Mucosa of rectum (tissue), 2 donors: Measurements from ENCODE around the gene PLPPR4.
"Not testable (repeated sequence)": the region's sequence is repeated elsewhere in the genome, so short reads cannot be mapped to it uniquely, and the experiment has no call there.

Source experiments
- H3K27ac ChIP-seq, 2 donors: one replicate each; pipeline ENCODE4 v1.7.0; 2013; ENCODE audit warnings: inconsistent platforms in 2 of 2, low read depth in 2 of 2, low read length in 2 of 2
- H3K27me3 ChIP-seq, 2 donors: one replicate each; pipeline ENCODE4 v1.7.0; 2013; ENCODE audit warnings: low read length in 2 of 2; ENCODE audit not compliant: control insufficient read depth in 2 of 2, insufficient read depth in 2 of 2
- H3K36me3 ChIP-seq, 2 donors: one replicate each; pipeline ENCODE4 v1.7.0; 2013; ENCODE audit warnings: low read length in 2 of 2; ENCODE audit not compliant: control insufficient read depth in 2 of 2, insufficient read depth in 2 of 2
- H3K4me1 ChIP-seq, 2 donors: one replicate each; pipeline ENCODE4 v1.7.0; 2013; ENCODE audit warnings: low read length in 2 of 2, mild to moderate bottlenecking in 1 of 2; ENCODE audit not compliant: control insufficient read depth in 2 of 2, insufficient read depth in 2 of 2
- H3K4me3 ChIP-seq, 2 donors: one replicate each; pipeline ENCODE4 v1.7.0; 2013; ENCODE audit warnings: low read length in 2 of 2
- H3K9ac ChIP-seq, 2 donors: one replicate each; pipeline ENCODE4 v1.7.0; 2013; ENCODE audit warnings: low read length in 2 of 2, low read depth in 1 of 2, mild to moderate bottlenecking in 1 of 2
- H3K9me3 ChIP-seq, 2 donors: one replicate each; pipeline ENCODE4 v1.7.0; 2013; ENCODE audit warnings: low read length in 2 of 2; ENCODE audit not compliant: control insufficient read depth in 2 of 2
- donor health status: healthy.
- donor health status: Normal muscosa, but diverticular disease.

Gene PLPPR4

DNA sequence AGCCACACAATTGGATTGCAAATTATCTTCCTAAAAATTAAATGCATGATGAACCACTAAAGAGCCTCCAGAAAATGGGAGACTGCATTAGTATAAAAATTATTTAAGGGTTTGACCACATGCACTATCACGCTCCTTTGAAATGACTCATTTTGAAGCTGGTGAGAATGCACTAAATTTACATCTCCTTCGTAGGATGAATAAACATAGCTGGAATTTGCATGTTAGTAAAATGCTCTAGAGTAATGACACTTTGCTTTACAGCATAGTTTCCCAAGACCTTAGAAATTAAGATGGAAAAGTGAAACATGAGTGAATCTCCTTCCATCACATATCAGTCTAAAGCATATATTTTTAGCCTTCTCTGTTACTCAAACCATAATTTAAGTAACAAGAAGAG is 2.4 kb downstream of the PLPPR4 start:
- H3K27ac ChIP-seq, result no peak overlapping the region
- no peak overlapping the region for H3K9ac ChIP-seq
- peaks cover 0 to 15% of the 10 kb centered on the region in 2 donors for H3K27me3 ChIP-seq
- no peak overlapping the region for H3K4me3 ChIP-seq
- H3K4me1 ChIP-seq, result peaks cover 3 to 7% of the 10 kb centered on the region in 2 donors
- H3K9me3 ChIP-seq, result no peaks in the 10 kb centered on the region
- no peaks in the 10 kb centered on the region for H3K36me3 ChIP-seq

DNA sequence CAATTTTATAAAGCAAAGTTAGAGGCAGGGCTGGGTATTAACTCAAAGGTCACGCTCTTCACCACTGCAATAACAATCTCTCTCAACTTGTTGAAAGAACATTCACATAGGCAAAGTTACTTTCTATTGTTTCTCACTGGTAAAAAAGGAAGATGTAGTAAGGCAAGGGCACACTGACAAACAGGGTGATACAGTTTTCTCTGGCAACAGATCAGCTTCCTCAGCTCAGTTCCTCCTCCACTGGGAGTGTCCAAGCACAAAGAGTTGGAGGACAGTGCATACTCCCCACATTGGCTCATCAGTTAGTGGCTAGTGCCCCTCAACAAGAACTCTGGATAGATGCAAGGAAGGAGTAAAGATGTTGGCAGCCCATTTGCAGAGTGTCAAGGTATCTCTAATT is 3.7 kb downstream of the PLPPR4 start:
- no peak overlapping the region for H3K27ac ChIP-seq
- peaks cover 0 to 15% of the 10 kb centered on the region in 2 donors for H3K27me3 ChIP-seq
- peaks cover 3 to 7% of the 10 kb centered on the region in 2 donors for H3K4me1 ChIP-seq
- H3K36me3 ChIP-seq, result no peaks in the 10 kb centered on the region
- no peaks in the 10 kb centered on the region for H3K9me3 ChIP-seq
- H3K9ac ChIP-seq, result no peak overlapping the region
- no peak overlapping the region for H3K4me3 ChIP-seq

DNA sequence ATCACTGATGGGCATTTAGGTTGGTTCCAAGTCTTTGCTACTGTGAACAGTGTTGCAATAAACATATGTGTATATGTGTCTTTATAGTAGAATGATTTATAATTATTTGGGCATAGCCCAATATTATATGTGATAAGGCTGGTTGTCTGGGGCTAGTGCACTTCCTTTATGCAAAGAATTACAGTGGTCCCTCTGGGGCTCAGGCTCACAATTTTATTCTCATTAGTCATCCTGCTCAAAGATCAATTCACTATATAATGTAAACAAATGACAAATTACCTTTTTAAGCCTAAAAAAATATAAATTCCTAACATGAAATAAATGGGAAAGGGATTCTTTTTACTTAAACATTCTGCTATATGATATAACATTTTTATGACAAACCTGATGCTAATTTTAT is 5.0 kb downstream of the PLPPR4 start:
- peaks cover 0 to 10% of the 10 kb centered on the region in 2 donors for H3K27me3 ChIP-seq
- no peak overlapping the region for H3K4me3 ChIP-seq
- H3K9ac ChIP-seq, result no peak overlapping the region
- H3K4me1 ChIP-seq, result peaks cover 3 to 6% of the 10 kb centered on the region in 2 donors
- H3K27ac ChIP-seq, result no peak overlapping the region
- H3K36me3 ChIP-seq, result no peaks in the 10 kb centered on the region
- no peaks in the 10 kb centered on the region for H3K9me3 ChIP-seq

DNA sequence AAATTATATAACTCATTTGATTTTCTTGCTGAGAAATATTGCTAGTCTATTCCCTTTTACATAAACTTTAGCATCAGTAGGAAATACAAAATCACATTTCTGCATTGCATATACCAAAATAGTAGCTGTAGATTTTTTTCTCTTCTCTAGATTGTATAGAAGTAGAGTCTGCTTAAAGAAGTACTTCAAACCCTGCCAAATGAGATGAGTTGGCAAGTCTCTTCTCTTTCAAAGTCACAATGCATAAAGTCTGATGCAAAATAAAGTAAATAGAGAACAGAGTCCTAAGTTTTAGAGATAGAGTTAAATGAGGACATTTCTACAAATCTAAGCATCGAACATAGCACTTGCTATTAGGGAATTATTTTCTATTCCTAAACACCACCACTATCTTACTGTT is 6.4 kb downstream of the PLPPR4 start:
- Histone ChIP-seq H3K4me3 (no peak overlapping the region), H3K9me3 (no peaks in the 10 kb centered on the region), H3K9ac (no peak overlapping the region), H3K27ac (no peak overlapping the region), H3K36me3 (no peaks in the 10 kb centered on the region), H3K4me1 (no peaks in the 10 kb centered on the region), H3K27me3 (peaks cover 0 to under 1% of the 10 kb centered on the region in 2 donors)

DNA sequence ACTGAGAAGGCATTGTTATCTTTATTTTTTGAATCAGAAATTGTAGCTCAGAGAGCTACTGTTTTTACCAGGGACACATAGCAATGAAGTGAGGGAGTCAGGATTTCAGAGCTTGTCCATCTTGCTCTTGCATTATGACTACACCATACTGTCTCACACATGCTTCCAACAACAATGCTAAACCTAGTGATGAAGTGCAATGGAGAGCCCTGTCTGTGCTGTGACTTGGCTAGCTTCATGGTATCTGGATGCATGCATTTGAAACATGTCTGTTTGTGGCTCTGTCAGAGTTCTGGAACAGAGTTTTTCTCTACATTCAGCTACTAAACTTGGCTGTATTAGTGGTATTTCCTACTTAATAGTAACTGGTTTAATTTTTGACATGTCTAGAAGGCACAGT is 7.0 kb downstream of the PLPPR4 start:
- no peak overlapping the region for H3K27ac ChIP-seq
- H3K4me3 ChIP-seq, result no peak overlapping the region
- H3K27me3 ChIP-seq, result no peaks in the 10 kb centered on the region
- H3K9ac ChIP-seq, result no peak overlapping the region
- H3K9me3 ChIP-seq, result no peaks in the 10 kb centered on the region
- H3K36me3 ChIP-seq, result no peaks in the 10 kb centered on the region
- H3K4me1 ChIP-seq, result no peaks in the 10 kb centered on the region

DNA sequence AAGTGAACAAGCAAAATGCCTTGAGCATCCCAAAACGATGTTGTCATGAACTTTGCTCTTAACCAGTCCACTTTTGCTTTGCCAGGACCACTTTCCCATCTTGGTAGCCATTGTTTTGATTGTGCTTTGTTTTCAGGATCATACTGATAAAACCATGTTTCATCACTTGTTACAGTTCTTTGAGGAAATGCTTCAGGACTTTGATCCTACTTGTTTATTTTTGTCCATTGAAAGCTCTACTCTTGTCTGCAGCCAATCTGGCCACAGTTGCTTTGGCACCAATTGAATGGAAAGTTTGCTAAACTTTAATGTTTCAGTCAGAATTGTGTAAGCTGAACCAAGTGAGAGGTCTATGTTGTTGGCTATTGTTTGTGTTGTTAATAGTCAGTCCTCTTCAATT is 12.8 kb downstream of the PLPPR4 start:
- no peaks in the 10 kb centered on the region for H3K27me3 ChIP-seq
- H3K36me3 ChIP-seq, result no peaks in the 10 kb centered on the region
- H3K9ac ChIP-seq, result no peak overlapping the region

DNA sequence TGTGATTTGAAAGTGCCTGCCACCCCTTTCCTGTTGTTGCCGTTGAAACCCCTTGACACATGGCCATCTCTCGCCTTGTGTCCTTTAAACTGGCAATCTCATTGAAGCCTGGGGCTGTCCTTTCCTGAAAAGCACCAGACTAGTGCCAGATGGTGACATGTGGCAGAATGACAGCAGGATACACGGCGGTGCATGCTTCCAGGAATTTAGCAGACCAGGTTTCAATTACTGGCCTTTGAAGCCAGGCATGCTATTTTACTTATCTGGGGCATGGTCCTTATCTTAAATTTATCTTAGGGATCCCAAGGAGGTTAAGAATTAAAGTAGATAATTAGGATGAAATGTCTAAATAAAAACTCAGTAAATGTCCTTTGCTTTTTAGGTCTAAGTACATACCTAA is 15.2 kb downstream of the PLPPR4 start:
- no peaks in the 10 kb centered on the region for H3K4me1 ChIP-seq
- no peaks in the 10 kb centered on the region for H3K27me3 ChIP-seq
- H3K36me3 ChIP-seq, result no peaks in the 10 kb centered on the region
- no peak overlapping the region for H3K9ac ChIP-seq
- H3K27ac ChIP-seq, result no peak overlapping the region
- no peaks in the 10 kb centered on the region for H3K9me3 ChIP-seq
- H3K4me3 ChIP-seq, result no peak overlapping the region

More for the DNA sequence above, 12.8 kb downstream of the PLPPR4 start:
- Histone ChIP-seq H3K9me3 (no peaks in the 10 kb centered on the region), H3K4me1 (no peaks in the 10 kb centered on the region), H3K27ac (no peak overlapping the region), H3K4me3 (no peak overlapping the region)

DNA sequence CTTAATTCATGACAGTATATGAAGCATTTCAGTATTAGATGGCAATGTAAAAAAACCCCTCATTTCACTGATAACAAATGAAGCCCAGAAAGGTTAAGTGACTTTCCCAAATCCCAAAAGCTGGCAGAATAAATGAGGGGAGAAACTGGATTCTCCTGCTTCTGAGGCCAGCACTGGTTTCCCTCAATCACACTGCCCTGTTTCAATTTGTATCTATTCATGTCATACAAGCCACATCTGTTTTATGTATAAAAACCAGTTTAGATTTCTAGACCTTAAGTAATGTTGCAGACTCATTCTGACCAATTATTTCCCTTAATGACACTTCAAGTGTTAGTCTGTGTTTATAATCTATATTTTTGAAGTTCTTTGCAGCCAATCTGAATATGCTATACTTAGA is 16.8 kb downstream of the PLPPR4 start:
- no peak overlapping the region for H3K27ac ChIP-seq
- H3K36me3 ChIP-seq, result no peaks in the 10 kb centered on the region
- H3K4me3 ChIP-seq, result no peak overlapping the region
- no peaks in the 10 kb centered on the region for H3K9me3 ChIP-seq
- no peaks in the 10 kb centered on the region for H3K27me3 ChIP-seq
- no peak overlapping the region for H3K9ac ChIP-seq
- no peaks in the 10 kb centered on the region for H3K4me1 ChIP-seq

DNA sequence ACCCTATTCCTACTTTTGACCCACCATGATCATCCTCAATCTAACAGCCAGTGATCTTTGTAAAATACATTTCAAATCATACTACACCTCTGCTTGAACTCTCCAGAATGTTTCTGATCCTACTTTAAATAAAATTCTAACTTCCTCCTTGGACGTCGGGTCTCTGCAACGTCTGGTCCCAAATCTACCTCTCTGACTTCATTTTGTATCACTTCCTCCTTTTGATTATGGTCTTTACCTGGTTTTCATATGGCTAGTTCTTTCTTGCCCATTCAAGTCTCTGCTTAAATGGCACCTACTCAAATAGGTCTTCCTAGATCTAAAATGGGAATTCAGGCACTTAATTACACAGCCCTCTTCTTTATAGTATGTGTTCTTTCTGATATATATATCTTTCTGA is 18.2 kb downstream of the PLPPR4 start:
- Histone ChIP-seq H3K36me3 (no peaks in the 10 kb centered on the region), H3K27ac (no peak overlapping the region), H3K4me3 (no peak overlapping the region), H3K9me3 (no peaks in the 10 kb centered on the region), H3K27me3 (no peaks in the 10 kb centered on the region), H3K9ac (no peak overlapping the region), H3K4me1 (no peaks in the 10 kb centered on the region)

DNA sequence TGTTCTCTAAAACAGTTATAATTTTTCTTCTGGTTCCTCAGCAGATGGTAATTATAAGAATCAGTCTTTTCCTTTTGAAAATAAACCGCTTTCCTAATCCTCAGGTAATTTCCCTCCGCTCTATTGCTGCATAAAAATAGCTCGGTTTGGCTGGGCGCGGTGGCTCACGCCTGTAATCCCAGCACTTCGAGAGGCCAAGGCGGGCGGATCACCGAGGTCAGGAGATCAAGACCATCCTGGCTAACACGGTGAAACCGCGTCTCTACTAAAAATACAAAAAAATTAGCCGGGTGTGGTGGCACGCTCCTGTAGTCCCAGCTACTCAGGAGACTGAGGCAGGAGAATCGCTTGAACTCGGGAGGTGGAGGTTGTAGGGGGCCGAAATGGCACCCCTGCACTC is 19.2 kb downstream of the PLPPR4 start:
- H3K9ac ChIP-seq, H3K27me3 ChIP-seq, H3K27ac ChIP-seq, H3K4me1 ChIP-seq, H3K36me3 ChIP-seq, H3K4me3 ChIP-seq, H3K9me3 ChIP-seq: not testable (repeated sequence)

DNA sequence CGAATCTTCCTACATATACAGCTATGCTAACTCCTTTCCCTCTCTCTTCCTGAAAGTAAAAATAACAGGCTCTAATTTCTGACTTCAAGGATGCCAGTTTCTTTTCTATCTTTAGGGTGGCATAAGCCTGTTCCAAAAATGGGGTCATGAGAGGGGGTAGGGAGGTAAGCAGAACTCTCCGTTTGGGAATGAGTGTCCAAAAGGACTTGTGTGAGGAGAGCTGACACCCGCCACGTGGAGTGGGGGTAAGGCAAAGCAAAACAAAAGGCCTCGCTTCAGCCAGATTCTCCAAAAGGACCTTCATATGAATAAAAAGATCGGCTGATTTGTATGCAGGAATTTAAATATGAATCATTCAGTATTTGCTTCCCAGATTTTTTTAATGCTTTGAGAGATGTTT is 28.6 kb downstream of the PLPPR4 start:
- no peaks in the 10 kb centered on the region for H3K36me3 ChIP-seq
- H3K27ac ChIP-seq, result no peak overlapping the region
- H3K27me3 ChIP-seq, result no peaks in the 10 kb centered on the region
- H3K9ac ChIP-seq, result no peak overlapping the region
- no peak overlapping the region for H3K4me3 ChIP-seq
- no peaks in the 10 kb centered on the region for H3K4me1 ChIP-seq
- H3K9me3 ChIP-seq, result no peaks in the 10 kb centered on the region
